HepG2 (cell line): Measurements from ENCODE around the gene CEMP1. TPM values are rescaled to one million over a fixed set of nuclear protein-coding genes. Genes with fewer than 3 reads are reported as not detected.

Experiments used
- CENPT ChIP-seq: sonication (generic); formaldehyde crosslinking; IDR thresholded peaks from 2 replicates; pipeline ENCODE4 v1.8.0; 2022; ENCODE audit warnings: low read depth, mild to moderate bottlenecking, moderate library complexity, missing genetic modification reagents
- ESRRA ChIP-seq: sonication (generic); formaldehyde crosslinking; IDR thresholded peaks from 2 replicates; pipeline ENCODE4 v1.5.1; 2020; ENCODE audit warnings: mild to moderate bottlenecking, low read depth, missing genetic modification reagents
- FOXK1 ChIP-seq: sonication (generic); formaldehyde crosslinking; IDR thresholded peaks from 2 replicates; pipeline ENCODE4 v1.4.0; 2020; ENCODE audit warnings: low read depth, missing genetic modification reagents, borderline replicate concordance
- GFI1 ChIP-seq: sonication (generic); formaldehyde crosslinking; IDR thresholded peaks from 2 replicates; pipeline ENCODE4 v1.5.0; 2020; ENCODE audit warnings: missing genetic modification reagents, mild to moderate bottlenecking, borderline replicate concordance
- HNRNPUL1 ChIP-seq: fragments of 200-400 bp; formaldehyde crosslinking; IDR thresholded peaks from 2 replicates; pipeline ENCODE4 v1.6.1; 2017; ENCODE audit warnings: low read depth, mild to moderate bottlenecking, low read length, moderate library complexity
- KAT7 ChIP-seq: IDR thresholded peaks from 2 replicates; pipeline ENCODE4 v1.6.1; 2018; ENCODE audit warnings: borderline replicate concordance, missing compliant biosample characterization
- POLR2AphosphoS2 ChIP-seq: IDR thresholded peaks from 2 replicates; pipeline ENCODE4 v1.6.1; 2011; ENCODE audit warnings: low read depth, low read length, improper control_type of control experiment
- RFXAP ChIP-seq: sonication (generic); formaldehyde crosslinking; IDR thresholded peaks from 2 replicates; pipeline ENCODE4 v1.4.0; 2020; ENCODE audit warnings: missing genetic modification reagents, borderline replicate concordance
- SMAD1 ChIP-seq: sonication (generic); formaldehyde crosslinking; IDR thresholded peaks from 2 replicates; pipeline ENCODE4 v1.4.0; 2020; ENCODE audit warnings: missing genetic modification reagents, low read depth, mild to moderate bottlenecking, borderline replicate concordance
- SP140L ChIP-seq: sonication (generic); formaldehyde crosslinking; IDR thresholded peaks from 2 replicates; pipeline ENCODE4 v1.4.0; 2020; ENCODE audit warnings: missing genetic modification reagents, borderline replicate concordance
- SRF ChIP-seq: IDR thresholded peaks from 2 replicates; pipeline ENCODE4 v1.6.1; 2011; ENCODE audit warnings: mild to moderate bottlenecking, low read depth, low read length, moderate library complexity
- TFE3 ChIP-seq: IDR thresholded peaks from 2 replicates; pipeline ENCODE4 v1.6.1; 2016
- U2AF2 ChIP-seq: fragments of 200-400 bp; formaldehyde crosslinking; IDR thresholded peaks from 2 replicates; pipeline ENCODE4 v1.6.1; 2017; ENCODE audit warnings: low read depth, mild to moderate bottlenecking, low read length
- ZNF430 ChIP-seq: sonication (generic); formaldehyde crosslinking; IDR thresholded peaks from 2 replicates; pipeline ENCODE4 v1.9.0; 2021; ENCODE audit warnings: mild to moderate bottlenecking, missing genetic modification reagents
- ZNF670 ChIP-seq: sonication (generic); formaldehyde crosslinking; IDR thresholded peaks from 2 replicates; pipeline ENCODE4 v1.8.0; 2022; ENCODE audit warnings: mild to moderate bottlenecking, missing genetic modification reagents, borderline replicate concordance
- polyA plus RNA-seq, 8 experiments: library from polyadenylated mRNA; depleted of rRNA in 3 of 8; stranded (reverse) in 7 of 8; unstranded in 1 of 8; fragments of >200 nt; fragmentation: Illumina TruSeq in 4 of 8; extraction: Trizol in 4 of 8; gene quantifications; 2 replicates each; pipeline versions ENCODE4 v1.2.1 to v1.2.3, GENCODE V29; 2011 to 2016; ENCODE audit warnings: low read depth in 4 of 8, missing spikeins in 1 of 8, mixed read lengths in 1 of 8; ENCODE audit not compliant: insufficient read depth in 1 of 8
- total RNA-seq, 5 experiments: library from RNA; depleted of rRNA; stranded (reverse); fragments of >200 nt; fragmentation: Illumina TruSeq; extraction: Trizol; gene quantifications; 2 replicates each; pipeline ENCODE4 v1.2.3, GENCODE V29; 2016; ENCODE audit warnings: low read depth in 1 of 5
- TF ChIP-seq, protein P1 (sequence below): sonication (generic); formaldehyde crosslinking; IDR thresholded peaks from 2 replicates; pipeline ENCODE4 v1.5.0; 2020; ENCODE audit warnings: mild to moderate bottlenecking, low read depth, missing genetic modification reagents, borderline replicate concordance
- TF ChIP-seq, protein P2 (sequence below): IDR thresholded peaks from 2 replicates; pipeline ENCODE4 v1.6.1; 2016; ENCODE audit warnings: control low read depth
- TF ChIP-seq, protein P3 (sequence below): sonication (generic); formaldehyde crosslinking; IDR thresholded peaks from 2 replicates; pipeline ENCODE4 v1.8.1; 2023; ENCODE audit warnings: mild to moderate bottlenecking, missing genetic modification reagents
- TF ChIP-seq, protein P4 (sequence below), 2 experiments: fragments of 450-650 bp in 1 of 2; sonication (generic) in 1 of 2; formaldehyde crosslinking; IDR thresholded peaks; 2 replicates each; pipeline versions ENCODE4 v1.5.0 to v1.8.0; 2020 to 2022; ENCODE audit warnings: mild to moderate bottlenecking in 1 of 2, missing genetic modification reagents in 1 of 2

CEMP1 gene
- total and polyA plus RNA-seq, 2 of the 13 experiments (the other 11 are each of a cell fraction or from before 2014, with no cell fraction given) = not detected

GRCh38 chr16:2531696-2532493 is 687 bp upstream of the CEMP1 start (continued):
- no peak for TF ChIP-seq CENPT (CRISPR knock-in tag)
- no peak for TF ChIP-seq ESRRA (CRISPR knock-in tag)
- no peak for TF ChIP-seq FOXK1 (CRISPR knock-in tag)
- TF ChIP-seq, protein P1, sequence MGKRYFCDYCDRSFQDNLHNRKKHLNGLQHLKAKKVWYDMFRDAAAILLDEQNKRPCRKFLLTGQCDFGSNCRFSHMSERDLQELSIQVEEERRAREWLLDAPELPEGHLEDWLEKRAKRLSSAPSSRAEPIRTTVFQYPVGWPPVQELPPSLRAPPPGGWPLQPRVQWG (CRISPR knock-in tag) = no peak
- TF ChIP-seq SMAD1 = 0 out of 2 replicates have a peak, but pooled peaks have one; percentile 71
- TF ChIP-seq, protein P2, sequence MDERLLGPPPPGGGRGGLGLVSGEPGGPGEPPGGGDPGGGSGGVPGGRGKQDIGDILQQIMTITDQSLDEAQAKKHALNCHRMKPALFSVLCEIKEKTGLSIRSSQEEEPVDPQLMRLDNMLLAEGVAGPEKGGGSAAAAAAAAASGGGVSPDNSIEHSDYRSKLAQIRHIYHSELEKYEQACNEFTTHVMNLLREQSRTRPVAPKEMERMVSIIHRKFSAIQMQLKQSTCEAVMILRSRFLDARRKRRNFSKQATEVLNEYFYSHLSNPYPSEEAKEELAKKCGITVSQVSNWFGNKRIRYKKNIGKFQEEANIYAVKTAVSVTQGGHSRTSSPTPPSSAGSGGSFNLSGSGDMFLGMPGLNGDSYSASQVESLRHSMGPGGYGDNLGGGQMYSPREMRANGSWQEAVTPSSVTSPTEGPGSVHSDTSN (CRISPR knock-in tag) = no peak
- peak; percentile 61; the same call in 1 of the 2 replicates for TF ChIP-seq TFE3
- TF ChIP-seq KAT7 (CRISPR knock-in tag) = peak; percentile 44; the same call in 1 of the 2 replicates
- peak; percentile 73; the same call in 1 of the 2 replicates for TF ChIP-seq GFI1
- peak; percentile 29; the same call in 1 of the 2 replicates for TF ChIP-seq POLR2AphosphoS2
- TF ChIP-seq HNRNPUL1 = peak; percentile 93
- TF ChIP-seq U2AF2 = no peak
- peak; percentile 33; the same call in 1 of the 2 replicates for TF ChIP-seq RFXAP (CRISPR knock-in tag)
- TF ChIP-seq, protein P3, sequence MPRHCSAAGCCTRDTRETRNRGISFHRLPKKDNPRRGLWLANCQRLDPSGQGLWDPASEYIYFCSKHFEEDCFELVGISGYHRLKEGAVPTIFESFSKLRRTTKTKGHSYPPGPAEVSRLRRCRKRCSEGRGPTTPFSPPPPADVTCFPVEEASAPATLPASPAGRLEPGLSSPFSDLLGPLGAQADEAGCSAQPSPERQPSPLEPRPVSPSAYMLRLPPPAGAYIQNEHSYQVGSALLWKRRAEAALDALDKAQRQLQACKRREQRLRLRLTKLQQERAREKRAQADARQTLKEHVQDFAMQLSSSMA (CRISPR knock-in tag) = 0 out of 2 replicates have a peak, but pooled peaks have one; percentile 69
- TF ChIP-seq ZNF430 (CRISPR knock-in tag) = peak; percentile 59; the same call in 1 of the 2 replicates
- TF ChIP-seq SP140L (CRISPR knock-in tag) = no peak
- TF ChIP-seq, protein P4, sequence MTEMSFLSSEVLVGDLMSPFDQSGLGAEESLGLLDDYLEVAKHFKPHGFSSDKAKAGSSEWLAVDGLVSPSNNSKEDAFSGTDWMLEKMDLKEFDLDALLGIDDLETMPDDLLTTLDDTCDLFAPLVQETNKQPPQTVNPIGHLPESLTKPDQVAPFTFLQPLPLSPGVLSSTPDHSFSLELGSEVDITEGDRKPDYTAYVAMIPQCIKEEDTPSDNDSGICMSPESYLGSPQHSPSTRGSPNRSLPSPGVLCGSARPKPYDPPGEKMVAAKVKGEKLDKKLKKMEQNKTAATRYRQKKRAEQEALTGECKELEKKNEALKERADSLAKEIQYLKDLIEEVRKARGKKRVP (CRISPR knock-in tag; IDR thresholded peaks at IDR 0.05) = peak in 1 of 2 experiments; percentile 93; a peak in 2 of 4 replicates
- TF ChIP-seq ZNF670 (CRISPR knock-in tag) = no peak
- 0 out of 2 replicates have a peak, but pooled peaks have one; percentile 10 for TF ChIP-seq SRF
